HG03342 (cell line): ENCODE data around the gene FOXB2.
"Not testable (repeated sequence)": the region's sequence is repeated elsewhere in the genome, so short reads cannot be mapped to it uniquely, and the experiment has no call there.

Experiments used
- ATAC-seq: cut with Tn5 transposase; IDR thresholded peaks from one replicate; pipeline ENCODE4 v1.9.1; 2021; ENCODE audit warnings: mild to moderate bottlenecking, moderate library complexity; ENCODE audit not compliant: unreplicated experiment

The FOXB2 gene

DNA sequence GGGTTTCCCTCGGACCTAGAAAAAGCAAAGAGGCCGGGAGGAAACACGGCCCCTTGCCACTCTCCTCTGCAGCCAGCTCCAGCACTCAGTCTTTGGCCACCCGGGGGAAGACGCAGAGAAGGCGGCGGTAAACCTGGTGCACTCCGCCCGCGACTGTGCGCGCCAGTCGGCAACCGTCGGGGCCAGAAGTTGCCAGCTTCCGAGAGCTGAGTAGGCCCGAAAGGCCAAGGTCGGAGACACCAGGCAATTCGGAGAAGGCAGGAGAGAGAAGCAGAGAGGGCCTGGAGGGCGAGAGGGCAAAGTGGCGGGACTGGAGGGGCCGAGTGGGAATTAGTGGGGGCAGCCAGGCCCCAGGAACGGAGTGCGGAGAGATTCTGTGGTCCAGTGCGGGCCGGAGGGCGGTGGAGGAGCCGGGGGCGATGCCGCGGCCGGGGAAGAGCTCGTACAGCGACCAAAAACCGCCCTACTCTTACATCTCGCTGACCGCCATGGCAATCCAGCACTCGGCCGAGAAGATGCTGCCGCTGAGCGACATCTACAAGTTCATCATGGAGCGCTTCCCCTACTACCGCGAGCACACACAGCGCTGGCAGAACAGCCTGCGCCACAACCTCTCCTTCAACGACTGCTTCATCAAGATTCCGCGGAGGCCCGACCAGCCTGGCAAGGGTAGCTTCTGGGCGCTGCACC is at the start of gene FOXB2:
TSS of gene FOXB2 (plus strand) at position 420 of the 690 bp plus-strand sequence. CDS start at position 420, 0 bp downstream.
- ATAC-seq = no peak

DNA sequence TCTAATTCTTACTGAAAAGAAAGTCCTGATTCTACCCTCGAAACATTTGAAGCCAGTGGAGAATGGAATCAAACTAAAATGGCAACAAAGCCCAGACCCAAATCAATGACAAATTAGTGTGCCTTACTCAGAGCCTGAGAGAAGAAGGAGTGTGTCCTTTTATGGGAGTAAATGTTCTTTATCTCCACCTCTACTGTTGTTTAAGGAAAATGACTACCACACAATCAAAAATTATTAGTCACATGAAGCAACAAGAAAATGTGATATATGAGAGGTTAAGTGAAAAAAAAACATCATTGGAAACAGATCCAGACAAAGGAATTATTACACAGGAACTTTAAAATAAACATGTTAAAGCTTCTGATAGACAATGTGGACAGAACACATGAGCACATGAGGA is 49.7 kb upstream of the FOXB2 start:
- ATAC-seq = no peak

DNA sequence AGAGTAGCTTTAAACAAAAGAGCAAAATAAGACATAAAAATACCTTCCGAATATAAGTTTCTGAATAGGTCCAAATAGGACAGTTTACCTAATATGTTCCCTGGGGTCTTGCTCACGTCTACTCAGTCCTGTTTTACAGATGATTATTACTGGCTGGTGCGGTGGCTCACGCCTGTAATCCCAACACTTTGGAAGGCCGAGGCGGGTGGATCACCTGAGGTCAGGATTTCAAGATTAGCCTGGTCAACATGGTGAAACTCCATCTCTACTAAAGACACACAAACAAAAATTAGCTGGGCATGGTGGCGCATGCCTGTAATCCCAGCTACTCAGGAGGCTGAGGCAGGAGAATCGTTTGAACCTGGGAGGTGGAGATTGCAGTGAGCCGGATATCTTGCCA is 40.6 kb upstream of the FOXB2 start:
- not testable (repeated sequence) for ATAC-seq

DNA sequence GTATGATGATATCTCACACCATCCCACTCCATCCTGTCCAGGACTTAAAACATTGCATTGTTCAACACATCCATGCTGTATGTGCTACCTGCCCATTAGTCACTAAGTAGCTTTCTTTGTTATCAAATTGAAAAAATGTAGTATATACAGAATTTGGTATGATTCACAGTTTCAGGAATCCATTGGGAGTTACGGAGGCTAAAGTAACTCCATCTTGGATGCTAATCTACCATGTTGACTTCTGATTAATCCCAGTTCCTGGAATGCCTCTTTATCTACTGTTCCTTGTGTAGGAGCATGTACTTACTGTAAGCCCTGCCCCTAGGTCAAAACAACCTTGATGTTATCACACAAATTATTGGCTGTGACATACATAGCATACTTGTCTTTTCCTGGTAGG is 38.9 kb upstream of the FOXB2 start:
- ATAC-seq = no peak

DNA sequence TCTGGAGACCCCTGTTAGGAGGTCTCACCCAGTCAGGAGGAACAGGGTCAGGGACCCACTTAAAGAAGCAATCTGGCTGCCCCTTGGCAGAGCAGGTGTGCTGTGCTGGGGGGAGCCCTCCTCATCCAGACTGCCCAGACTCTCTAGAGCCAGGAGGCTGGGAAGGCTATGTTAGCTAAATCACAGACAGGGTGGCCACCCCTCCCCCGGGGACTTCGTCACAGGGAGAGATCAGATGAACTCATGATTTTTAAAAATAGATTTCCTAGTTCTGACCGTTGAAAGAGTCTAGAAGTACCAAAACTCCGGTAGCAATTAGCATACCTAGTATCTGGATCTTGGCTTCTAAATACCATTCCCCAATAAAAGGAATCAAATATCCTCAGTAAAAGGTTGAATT is 35.0 kb upstream of the FOXB2 start:
- no peak for ATAC-seq

DNA sequence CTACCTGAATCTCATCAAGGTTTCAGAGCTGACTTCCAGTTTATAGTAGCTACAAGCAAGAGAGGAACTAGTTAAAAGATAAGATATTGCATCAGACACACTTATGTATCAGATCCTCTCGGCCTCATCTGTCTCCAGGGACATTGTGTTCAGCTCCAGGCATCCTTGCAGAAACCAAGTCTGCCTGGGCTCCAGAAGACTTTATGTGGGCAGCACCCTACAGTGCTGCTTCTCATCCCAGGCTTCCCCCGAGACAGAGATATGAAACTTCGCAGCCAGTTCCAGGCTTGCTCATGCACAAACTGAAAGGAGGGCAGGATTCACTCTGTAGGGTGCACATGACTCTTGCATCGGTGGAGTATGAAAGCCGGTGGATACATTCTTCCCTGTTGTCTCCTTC is 33.9 kb upstream of the FOXB2 start:
- no peak for ATAC-seq

DNA sequence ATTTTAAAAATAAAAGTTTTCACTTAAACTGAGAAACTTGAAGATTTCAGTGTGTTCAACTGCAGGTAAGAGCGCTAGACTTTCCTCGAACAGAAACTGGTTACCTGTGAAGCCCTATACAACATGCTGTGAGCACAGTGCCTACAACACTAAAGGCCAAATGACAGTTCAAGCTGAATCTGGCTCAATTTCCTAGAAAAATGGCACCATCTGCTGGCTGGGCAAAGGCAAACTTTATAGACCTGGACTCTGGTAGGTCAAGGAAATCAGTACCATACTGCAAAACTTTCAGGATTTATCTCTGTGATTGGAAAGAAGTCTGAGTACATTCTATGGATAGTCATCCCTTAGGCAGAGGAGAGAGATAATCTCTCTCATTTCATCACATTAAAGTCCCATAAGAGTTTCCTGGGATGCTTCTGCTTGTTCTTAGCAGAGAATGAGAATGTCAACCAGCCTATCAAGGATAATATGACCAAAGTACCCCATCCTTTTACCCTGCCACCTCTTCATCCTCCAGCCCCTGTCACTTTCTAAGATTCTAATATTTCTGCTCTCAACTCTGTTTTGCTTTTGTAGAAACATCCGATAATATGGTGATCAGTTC is 31.8 kb upstream of the FOXB2 start:
- no peak for ATAC-seq

DNA sequence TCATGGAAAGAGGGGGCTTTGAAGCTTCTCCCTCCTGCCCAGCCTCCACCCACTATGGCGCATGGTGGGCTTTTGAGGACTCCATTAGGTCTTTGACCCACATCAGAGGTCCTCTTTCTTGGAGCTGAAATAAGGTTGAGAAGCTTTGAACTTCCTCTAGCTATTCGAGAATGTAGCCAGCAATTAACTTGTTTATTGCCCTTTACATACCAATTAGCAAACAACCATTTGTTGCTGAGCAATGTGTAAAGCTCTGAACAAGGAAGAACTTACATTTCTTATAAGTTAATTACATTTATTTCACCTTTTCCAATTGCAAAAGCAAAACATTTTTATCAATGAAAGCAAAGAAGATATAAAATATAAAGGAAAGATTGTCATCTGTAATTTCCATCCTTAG is 30.5 kb upstream of the FOXB2 start:
- no peak for ATAC-seq

DNA sequence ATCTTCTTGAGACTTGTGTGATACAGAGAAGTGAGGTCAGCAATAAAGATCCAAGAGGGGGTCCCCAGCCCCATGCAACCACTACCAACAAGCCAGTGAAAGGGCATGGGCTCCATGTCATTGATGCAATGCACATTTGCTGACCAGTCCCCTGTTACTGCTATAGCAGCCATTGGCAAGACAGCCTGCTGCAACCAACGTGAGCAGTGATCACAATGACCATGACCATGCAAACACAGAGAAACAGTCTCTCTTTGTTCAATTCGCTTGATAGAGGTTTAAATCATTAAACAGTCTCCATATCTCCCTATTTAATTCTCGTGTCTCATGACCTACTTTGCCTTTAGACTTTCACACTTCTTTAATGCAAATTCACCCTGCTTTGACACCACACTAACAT is 30.0 kb upstream of the FOXB2 start:
- no peak for ATAC-seq

DNA sequence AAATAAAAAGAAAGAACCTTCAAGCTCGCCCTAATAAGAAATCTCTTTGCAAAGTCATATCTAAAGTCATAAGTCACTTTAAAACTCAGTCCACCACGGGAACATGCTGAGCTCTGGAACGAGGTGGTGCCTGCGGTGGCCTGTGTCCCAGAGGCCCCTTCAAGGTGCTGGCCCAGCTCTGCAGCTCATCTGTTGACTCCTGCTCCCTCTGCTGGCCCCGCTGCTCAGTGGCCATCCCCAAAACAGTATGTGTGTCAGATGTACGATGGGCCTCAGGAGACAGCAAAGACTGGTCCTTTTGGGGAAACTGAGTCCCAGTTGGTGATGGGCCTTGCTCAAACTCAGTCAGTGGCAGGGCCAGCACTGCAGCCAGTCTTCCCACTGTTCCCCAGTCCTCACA is 22.8 kb upstream of the FOXB2 start:
- peak; percentile 46 for ATAC-seq

DNA sequence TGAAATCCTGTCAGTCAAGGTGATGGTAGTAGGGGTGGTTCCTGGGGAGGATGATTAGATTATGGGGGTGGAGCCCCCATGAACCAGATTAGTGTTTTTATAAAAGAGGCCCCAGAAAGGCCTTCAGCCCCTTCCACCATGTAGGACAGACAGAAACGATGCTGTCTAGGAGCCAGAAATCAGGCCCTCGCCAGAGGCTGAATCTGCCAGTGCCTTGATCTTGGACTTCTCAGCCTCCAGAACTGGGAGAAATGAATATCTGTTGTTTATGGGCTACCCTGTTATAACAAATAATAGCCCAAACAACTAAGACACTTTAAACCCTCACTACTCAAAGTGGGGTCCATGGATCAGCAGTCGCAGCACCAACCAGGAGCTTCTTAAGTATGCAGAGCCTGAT is 20.2 kb upstream of the FOXB2 start:
- ATAC-seq = no peak

DNA sequence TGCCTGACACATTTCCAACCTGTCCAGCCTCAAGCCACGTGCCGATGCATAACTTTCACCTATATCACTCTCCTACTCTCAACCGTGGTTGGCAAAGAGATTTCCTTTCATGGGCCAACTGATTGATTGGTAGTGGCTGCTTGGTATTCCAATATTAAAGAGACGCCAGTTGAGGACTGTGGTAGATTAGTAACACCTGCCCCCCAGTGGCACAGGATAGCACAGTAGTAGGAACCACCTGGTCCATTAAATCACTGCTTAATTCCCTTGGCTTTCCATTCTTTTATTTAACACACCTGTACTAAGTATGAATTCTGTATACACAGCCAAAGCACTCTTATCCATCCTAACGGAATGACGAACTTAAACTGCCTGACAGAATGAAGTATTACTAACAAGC is 19.1 kb upstream of the FOXB2 start:
- no peak for ATAC-seq

DNA sequence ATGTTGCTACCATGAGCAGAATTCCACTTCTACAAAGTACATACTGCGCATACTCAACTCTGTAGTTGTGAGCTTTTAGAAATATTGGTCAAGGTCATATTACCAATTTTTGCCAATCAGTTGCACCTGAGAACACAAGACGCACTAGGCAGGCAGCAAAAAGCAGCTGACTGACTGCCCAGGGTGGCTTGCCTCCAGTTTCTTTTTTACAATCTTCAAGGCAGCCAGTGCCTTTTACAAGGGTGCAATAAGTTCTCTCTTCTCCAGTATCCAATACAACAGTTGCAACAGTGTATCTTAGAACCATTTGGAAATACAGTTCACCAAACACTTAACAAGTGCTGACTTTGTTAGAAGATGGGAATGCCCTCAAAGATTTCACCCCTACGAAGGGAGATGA is 16.1 kb upstream of the FOXB2 start:
- no peak for ATAC-seq

DNA sequence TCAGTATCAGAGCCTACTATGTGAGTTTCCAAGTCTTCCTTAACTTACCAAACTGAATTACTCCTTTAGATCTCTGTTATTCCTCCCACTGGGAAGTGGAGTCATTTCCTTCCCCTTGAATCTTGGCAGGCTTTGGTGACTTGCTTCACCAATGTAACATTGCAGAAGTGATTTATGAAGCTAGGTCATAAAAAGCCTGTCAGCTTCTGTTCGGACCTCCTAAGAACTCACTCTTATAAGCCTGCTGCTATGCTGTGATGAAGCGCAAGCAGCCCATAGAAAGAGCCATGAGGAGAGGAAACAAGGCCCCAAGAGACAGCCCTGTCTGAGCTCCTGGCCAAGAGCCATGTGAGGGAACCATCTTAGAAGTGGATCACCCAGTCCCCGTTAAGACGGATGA is 14.2 kb upstream of the FOXB2 start:
- ATAC-seq = no peak

DNA sequence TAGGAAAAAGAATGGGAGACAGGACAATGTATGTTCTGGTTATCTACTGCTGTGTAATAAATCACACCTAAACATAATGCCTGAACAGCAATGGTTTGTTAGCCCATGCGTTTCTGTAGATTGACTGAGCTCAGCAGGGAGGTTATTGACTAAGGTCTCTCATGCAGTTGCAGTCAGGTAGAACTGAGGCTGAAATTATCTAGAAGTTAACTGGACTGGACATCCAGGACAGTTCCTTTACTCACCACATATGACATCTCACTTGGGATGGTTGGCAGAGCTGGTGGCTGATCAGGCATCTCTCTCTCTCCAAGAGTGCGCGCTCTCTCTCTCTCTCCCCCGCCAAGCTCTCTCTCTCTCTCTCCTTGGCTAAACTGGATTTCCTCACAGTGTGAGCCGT is 8.9 kb upstream of the FOXB2 start:
- ATAC-seq = no peak

DNA sequence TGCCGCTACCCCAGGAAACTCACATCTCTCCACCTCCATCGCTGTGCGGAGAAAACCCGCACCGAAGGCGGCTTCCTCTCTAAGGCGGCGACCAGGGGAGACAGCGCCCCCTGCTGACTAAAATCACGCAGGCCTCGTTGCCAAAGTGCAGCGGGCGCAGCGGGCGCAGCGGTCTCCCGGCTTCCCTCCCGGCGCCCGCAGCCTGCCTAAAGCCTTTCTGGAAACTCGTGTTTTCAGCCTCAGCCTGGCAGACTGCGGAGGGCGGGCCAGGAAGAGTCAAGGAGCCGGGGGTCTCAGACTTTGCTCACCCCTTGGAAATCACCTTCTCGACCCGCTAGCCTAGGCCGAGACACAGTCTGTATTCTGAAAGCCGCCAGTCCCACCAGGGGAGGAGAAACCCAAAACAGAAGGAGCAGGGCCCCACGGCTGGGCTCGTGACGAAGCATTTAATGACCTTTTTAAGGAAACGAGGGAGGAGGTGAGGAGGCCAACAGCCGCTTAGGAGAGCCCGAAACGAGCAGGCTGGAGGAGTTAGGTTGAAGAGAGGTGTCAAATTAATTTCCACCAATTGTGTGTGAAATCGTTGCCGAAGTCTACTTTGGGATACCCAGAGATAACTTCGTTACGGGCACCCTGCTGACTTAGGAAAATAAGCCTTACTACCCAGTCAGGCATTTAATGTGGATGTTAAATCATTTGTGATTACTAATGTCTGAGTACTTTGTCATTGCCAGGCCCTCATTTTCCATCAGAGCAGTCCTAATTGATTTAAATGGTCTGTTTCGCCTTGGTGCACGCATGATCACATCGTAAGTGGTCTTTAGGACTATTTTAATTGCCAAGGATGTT is 7.3 kb upstream of the FOXB2 start:
- peak; percentile 74 for ATAC-seq

DNA sequence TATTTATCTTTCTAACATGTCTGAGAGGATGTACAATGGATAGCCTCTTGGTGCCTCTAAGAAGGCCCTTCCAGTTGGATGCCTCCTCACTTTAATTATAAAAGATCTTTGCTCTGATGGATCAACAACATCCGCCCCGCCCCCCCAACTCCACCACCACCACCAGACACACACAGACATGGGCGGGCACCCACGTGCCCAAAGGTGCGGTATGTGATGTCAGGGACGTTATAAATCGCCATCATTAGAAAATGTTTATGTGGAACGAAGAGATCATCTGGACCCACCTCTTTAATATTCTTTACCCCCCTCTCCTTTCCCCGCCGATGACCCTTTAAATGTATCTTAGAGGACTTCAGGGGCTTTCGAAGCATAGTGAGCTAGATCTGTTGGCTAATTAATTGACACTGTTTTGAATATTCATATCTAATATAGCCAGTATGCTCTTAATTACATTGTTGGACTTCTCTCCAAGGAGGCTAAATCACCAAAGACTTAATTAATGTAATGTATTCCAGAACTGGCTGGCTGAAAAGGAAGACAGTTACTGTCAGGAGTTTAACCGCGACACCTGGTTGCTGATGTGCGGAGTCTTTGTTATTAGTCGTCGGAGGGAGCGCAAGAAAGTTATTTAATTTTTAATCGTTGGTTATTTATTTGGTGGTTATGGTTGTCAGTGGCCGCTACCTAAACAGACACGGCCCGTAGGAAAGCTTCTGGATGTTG is 6.1 kb upstream of the FOXB2 start:
- no peak for ATAC-seq

DNA sequence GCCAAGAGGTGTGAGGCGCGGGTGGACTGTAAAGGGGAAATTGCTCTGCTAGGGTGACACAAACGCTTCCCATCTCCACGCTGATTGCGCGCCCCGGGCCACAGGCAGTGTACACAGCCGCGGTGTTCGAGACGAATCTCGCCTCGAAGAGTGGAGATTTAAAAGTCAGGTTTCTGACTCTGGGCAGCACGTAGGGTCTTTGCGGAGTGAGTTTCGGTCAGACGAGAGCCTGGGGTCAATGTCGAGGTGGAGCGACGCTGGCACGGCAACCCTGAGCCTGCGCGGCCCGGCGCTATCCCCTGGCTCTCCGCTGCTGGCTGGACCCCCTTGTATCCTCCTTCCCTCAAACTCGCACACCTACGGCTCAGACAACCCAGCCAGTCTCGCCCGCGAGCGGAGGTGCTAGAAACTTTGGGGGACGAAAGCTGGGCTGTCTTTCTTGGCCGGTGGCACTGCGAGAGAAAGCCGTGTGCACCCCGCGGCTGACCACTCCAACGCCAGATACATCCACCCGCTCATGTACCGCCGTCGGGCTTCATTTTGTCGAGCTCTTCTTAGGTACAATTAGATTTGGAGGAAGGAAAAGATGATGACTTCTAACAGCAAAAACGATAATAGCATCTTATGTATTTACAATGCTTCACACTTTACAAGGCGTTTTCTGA is 5.4 kb upstream of the FOXB2 start:
- no peak for ATAC-seq

DNA sequence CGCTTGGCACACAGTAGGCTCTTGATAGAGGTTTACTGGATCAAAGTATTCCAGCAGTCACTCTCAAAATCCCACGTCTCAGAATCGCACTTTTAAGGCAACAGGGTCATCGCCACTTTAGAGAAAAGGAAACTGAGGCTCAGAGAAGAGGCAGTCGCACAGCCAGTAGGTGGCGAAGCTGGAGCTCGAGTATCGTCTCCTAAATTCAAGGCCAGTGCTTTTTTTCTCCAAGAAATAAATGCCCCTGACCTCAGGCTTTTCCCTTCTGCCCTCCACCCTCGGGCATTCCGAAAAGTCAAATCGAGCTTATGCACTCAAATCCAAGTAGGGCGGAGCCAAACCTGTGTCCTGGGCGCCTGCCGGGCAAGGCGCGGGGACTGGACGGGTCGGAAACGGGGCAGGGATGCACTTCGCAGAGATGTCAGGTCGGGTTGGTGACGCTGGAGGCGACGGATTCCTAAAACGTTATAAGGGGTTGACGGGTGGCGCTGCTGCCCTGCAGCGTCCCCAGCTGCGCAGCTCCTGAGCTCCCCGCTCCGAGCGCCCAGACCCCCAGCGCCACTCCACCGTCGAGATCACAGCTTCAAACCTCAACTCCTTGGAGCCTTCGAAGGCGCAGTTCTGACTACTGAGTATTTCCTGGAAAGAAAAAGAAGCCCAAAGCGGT is 4.7 kb upstream of the FOXB2 start:
- no peak for ATAC-seq

DNA sequence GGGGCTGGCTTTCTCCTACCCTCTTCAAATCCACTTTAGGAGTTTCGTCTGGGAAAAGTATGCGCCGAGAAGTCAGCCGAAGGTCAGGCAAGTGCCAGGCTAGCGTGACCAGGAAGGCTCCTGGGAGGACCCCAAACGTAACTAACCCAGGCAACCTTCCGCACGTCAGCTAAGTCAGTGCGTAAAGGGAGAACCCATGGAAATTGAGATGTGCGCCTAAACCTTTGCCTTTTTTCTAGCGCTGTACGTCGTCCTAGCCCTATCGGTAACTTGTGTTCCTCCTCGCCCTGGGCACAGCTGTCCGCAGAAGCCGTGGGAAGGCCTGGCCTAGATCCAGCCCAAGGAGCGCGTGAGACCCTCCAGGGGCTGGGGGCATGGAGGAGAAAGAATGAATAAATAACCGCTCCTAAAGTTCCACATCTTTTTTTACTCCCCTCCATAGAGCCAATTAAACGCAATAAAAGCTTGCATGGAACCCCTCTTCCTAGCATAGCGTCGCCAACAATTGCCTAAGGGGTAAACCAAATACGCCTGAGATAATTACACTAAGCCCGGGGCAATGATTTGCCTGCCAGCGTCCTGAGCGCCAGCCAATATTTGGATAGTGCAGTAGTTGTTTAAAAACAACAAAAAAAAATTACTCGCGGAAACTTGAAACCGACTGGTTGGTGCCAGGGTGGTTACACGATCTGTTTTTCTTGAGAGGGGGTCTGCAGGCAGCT is 4.0 kb upstream of the FOXB2 start:
- ATAC-seq = no peak
